ENCODE results near the gene KASH5.

Gene KASH5

DNA sequence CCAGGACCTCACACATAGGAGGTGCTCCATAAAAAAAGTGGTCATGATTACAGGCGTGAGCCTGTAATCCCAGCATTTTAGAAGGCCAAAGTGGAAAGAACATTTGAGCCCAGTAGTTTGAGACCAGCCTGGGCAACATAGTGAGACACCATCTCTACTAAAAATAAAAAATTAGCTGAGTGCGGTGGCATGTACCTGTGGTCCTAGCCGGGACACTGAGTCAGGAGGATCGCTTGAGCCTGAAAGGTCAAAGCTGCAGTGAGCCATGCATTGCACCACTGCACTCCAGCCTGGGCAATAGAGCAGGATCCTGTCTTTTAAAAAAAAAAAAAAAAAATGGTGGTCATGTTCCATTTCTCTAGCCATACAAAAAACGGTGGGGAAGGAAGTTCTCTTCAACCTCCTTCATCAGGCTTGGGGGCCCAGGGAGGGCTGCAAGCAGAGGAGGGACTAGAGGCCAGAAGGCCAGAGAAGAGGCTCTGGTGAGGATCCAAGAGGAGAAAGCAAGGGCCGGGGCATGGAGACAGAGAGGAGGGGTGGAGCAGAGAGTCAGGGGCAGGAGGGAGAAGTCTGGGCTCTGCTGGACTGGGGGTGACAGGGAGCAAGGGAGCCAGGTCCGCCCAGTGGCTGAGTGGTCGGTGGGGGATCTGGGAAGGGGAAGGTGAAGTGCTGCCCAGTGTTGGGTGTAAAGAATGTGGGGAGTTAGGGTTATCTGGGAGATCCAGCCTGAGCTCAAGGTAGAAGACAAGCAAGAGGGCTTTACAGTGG lies 8.9 kb downstream of the KASH5 start:
- DNase-seq (ENCODE audit: extremely low read depth, low read depth), result no peak
- H3K4me3 ChIP-seq (replicated peaks; ENCODE audit: low read depth, low read length), result no peak overlapping the region
- TF ChIP-seq, protein P1, sequence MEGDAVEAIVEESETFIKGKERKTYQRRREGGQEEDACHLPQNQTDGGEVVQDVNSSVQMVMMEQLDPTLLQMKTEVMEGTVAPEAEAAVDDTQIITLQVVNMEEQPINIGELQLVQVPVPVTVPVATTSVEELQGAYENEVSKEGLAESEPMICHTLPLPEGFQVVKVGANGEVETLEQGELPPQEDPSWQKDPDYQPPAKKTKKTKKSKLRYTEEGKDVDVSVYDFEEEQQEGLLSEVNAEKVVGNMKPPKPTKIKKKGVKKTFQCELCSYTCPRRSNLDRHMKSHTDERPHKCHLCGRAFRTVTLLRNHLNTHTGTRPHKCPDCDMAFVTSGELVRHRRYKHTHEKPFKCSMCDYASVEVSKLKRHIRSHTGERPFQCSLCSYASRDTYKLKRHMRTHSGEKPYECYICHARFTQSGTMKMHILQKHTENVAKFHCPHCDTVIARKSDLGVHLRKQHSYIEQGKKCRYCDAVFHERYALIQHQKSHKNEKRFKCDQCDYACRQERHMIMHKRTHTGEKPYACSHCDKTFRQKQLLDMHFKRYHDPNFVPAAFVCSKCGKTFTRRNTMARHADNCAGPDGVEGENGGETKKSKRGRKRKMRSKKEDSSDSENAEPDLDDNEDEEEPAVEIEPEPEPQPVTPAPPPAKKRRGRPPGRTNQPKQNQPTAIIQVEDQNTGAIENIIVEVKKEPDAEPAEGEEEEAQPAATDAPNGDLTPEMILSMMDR (IDR thresholded peaks at IDR 0.05; ENCODE audit: low read depth, low read length, missing control alignments), result no peak

DNA sequence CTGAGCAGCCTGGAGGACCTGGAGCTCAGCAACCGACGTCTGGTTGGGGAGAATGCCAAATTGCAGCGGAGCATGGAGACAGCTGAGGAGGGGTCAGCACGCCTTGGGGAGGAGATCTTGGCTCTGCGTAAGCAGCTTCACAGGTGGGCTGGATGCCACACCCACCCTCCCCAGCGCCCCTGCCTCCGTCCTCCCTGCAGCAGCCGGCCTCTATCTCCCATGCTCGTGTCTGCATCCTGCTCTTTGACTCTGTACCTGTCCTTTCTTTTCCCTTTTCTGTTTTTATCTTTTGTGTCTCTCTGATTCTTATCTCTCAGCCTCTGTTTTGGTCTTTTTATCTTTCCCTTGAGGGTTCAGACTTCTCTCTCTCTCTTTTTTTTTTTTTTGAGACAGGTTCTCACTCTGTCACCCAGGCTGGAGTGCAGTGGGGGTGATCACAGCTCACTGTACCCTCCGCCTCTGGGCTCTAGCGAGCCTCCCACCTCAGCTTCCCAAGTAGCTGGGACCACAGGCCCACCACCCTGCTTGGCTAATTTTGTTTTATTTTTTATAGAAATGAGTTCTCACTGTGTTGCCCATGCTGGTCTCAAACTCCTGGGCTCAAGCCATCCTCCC lies 10.1 kb downstream of the KASH5 start:
- no peak overlapping the region for H3K4me3 ChIP-seq (replicated peaks; ENCODE audit: low read depth, low read length)
- TF ChIP-seq, protein P1 (IDR thresholded peaks at IDR 0.05; ENCODE audit: low read depth, low read length, missing control alignments), result no peak
- no peak for DNase-seq (ENCODE audit: extremely low read depth, low read depth)

DNA sequence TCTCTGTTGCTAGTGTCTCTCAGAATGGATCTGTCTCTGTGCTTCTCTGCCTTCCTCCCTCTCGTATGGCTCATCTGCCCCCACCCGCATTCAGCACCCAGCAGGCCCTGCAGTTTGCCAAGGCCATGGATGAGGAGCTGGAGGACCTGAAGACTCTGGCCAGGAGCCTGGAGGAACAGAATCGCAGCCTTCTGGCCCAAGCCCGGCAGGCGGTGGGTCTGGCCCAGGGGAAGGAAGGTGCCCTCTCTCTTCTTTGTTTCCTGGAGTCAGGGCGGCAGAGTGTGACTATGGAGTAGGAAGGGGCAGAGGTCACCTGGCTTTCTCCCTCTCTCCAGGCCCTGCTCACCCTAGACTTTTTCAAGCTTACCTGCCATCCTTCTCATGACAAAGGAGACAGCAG lies 10.9 kb downstream of the KASH5 start:
- TF ChIP-seq, protein P1 (IDR thresholded peaks at IDR 0.05; ENCODE audit: low read depth, low read length, missing control alignments), result no peak
- H3K4me3 ChIP-seq (replicated peaks; ENCODE audit: low read depth, low read length), result no peak overlapping the region
- no peak for DNase-seq (ENCODE audit: extremely low read depth, low read depth)

DNA sequence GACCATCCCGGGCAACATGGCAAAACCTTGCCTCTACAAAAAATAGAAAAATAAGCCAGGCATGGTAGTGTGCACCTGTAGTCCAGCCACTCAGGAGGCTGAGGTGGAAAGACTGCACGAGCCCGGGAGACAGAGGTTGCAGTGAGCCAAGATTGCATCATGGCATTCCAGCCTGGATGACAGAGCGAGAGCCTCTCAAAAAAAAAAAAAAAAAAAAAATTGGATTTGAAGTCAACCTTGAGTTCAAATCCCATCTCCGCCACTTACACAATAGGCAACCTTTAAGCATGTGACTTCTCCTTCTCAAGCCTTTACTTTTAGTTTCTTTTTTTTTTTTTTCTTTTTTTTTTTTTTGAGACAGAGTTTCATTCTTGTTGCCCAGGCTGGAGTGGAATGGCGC lies 12.0 kb downstream of the KASH5 start:
- DNase-seq (ENCODE audit: extremely low read depth, low read depth), result no peak
- H3K4me3 ChIP-seq (replicated peaks; ENCODE audit: low read depth, low read length), result no peak overlapping the region
- TF ChIP-seq, protein P1 (IDR thresholded peaks at IDR 0.05; ENCODE audit: low read depth, low read length, missing control alignments), result no peak

DNA sequence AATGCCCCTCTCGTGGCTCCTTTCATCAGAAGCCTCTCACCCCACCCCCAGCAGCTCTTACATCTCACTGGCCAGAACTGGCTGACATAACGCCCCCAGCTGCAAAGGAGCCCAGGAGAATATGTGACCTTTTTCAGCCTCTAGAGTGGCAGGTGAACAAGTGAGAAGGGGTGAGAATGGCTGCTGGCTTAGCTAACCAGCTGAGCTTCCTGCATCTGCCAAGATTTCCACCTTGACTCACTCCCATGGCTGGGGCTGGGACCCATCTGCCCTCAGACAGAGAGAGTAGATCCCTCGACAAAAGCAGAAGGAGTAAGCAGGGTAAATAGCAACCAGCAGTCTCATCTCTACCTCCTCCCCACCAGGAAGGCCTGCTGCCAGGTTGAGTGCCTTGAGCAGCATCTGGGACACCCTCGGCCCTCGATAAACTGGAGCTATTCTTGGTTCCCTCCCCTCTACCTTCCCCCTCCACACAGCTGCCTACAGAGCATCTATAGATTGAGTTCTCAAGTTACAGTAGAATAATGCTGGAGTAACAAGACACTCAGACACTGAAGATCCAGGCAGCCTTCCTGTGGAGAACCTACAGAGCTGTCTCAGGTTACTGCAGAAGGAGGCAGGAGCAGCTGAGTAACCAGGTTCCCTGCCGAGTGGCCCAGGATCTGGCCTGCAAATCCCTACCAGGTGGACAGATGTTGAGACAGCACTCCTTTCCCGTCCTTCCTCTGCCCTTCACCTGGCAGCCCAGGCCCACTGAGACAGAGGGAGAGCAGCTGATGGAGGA lies 15.5 kb downstream of the KASH5 start:
- H3K4me3 ChIP-seq (replicated peaks; ENCODE audit: low read depth, low read length), result no peak overlapping the region
- DNase-seq (ENCODE audit: extremely low read depth, low read depth), result peak; percentile 46
- TF ChIP-seq, protein P1 (IDR thresholded peaks at IDR 0.05; ENCODE audit: low read depth, low read length, missing control alignments), result no peak

DNA sequence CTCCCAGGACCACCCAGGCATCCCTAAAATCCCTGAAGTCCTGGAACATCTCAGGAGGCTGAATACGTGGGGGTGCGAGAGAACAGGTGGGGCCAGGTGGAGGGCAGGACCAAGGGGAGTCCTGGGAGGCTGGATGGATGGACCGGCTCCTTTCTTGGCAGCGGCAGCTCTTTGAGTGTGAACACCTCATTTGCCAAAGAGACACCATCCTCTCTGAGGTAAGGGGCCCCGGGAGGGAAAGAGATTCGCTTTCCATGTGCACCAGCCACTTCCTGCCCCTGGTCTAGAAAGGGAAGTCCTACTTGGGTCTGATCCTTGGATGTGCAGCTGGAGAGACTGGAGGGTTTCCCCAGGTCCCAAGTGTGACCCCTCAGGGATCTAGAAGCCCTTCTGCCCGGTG lies 19.0 kb downstream of the KASH5 start:
- TF ChIP-seq, protein P1 (IDR thresholded peaks at IDR 0.05; ENCODE audit: low read depth, low read length, missing control alignments), result no peak
- DNase-seq (ENCODE audit: extremely low read depth, low read depth), result no peak
- no peak overlapping the region for H3K4me3 ChIP-seq (replicated peaks; ENCODE audit: low read depth, low read length)
